Testis (tissue), 2 donors: ENCODE data around the gene IZUMO2.

ENCODE experiments used
- POLR2A ChIP-seq: fragments of 450-650 bp; IDR thresholded peaks from one replicate; pipeline ENCODE4 v1.6.1; 2017; ENCODE audit warnings: antibody characterized with exemption, mild to moderate bottlenecking, moderate library complexity
- TF ChIP-seq, protein P1 (sequence below), 3 experiments: fragments of 450-650 bp in 2 of 3; fragments of 200-600 bp in 1 of 3; sonication (generic) in 1 of 3; IDR thresholded peaks; one replicate each; pipeline ENCODE4 v1.5.1; 2016 to 2019; ENCODE audit warnings: antibody characterized with exemption in 3 of 3, mild to moderate bottlenecking in 2 of 3, moderate library complexity in 1 of 3

DNA sequence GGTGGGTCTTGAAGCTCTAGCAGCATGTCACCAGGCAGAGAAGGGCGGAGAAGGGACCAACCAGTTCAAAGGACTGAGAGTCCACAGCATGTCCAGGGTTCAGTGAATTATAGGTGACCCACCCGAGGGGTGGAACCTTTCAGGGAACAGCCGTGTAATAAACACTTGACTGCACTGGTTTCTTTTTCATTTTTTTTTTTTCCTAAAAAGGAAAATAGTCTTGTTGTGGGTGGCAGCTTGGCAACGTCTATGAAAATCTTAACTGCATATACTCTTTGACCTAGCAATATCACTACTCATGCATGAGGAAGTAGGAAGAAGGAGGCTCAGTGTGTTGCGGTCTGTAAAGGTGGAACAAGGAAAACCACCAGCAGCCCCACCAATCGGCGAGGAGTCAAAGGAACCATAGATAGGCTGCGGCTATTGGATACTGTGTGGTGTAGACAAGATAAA lies 27.4 kb upstream of the IZUMO2 start:
- no peak for TF ChIP-seq POLR2A
- TF ChIP-seq, protein P1, sequence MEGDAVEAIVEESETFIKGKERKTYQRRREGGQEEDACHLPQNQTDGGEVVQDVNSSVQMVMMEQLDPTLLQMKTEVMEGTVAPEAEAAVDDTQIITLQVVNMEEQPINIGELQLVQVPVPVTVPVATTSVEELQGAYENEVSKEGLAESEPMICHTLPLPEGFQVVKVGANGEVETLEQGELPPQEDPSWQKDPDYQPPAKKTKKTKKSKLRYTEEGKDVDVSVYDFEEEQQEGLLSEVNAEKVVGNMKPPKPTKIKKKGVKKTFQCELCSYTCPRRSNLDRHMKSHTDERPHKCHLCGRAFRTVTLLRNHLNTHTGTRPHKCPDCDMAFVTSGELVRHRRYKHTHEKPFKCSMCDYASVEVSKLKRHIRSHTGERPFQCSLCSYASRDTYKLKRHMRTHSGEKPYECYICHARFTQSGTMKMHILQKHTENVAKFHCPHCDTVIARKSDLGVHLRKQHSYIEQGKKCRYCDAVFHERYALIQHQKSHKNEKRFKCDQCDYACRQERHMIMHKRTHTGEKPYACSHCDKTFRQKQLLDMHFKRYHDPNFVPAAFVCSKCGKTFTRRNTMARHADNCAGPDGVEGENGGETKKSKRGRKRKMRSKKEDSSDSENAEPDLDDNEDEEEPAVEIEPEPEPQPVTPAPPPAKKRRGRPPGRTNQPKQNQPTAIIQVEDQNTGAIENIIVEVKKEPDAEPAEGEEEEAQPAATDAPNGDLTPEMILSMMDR (IDR thresholded peaks at IDR 0.05), result no peak
